ENCODE data around the gene SUPT3H. TPM values are rescaled to one million over a fixed set of nuclear protein-coding genes. Genes with fewer than 3 reads are reported as not detected.

SUPT3H gene
- total and polyA plus RNA-seq, 2 of the 8 experiments (the other 6 are each of a cell fraction or from before 2014, with no cell fraction given) = 18.8 to 23.0 TPM

DNA sequence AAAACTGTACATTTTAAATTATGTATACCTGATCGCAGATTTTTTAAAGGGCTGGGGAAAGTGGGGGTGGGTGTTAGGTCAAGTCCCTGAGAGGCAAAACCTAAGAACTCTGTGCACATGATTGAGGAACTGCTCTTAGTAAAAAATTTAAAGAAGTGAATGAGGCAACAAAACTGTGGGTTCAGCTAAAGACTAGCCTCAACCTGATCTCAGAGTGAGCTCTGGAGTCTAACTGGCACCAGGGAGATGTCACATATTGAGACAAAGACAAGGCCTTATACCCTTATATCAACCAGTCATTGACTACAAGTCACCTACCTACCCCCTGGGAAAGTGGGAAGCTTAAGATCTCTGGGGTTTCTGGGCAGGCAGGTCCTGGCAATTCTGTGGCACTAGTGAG lies 77.0 kb downstream of the SUPT3H start:
- CTCF ChIA-PET (ENCODE audit: partially characterized antibody) = no interaction called here
- H3K23ac ChIP-seq (ENCODE audit: insufficient read length) = no peak overlapping the region
- H4K8ac ChIP-seq (ENCODE audit: extremely low read depth, insufficient read depth, low read length) = no peak overlapping the region
- no peak for TF ChIP-seq BCL11A (IDR thresholded peaks at IDR 0.05; ENCODE audit: low read depth in 2 of 2, low read length in 2 of 2)
- TF ChIP-seq TAF7 (optimal IDR thresholded peaks at IDR 0.05; ENCODE audit: borderline replicate concordance, low read depth, low read length) = no peak
- TF ChIP-seq RAD21 (IDR thresholded peaks at IDR 0.05 in 1 of 2, conservative IDR thresholded peaks at IDR 0.05 in 1 of 2; ENCODE audit: low read depth in 2 of 2, low read length in 2 of 2) = no peak

More for the DNA sequence above, 77.0 kb downstream of the SUPT3H start:
- Histone ChIP-seq H2BK5ac (ENCODE audit: low read depth, low read length) (no peak overlapping the region), H3K9ac (replicated peaks in 1 of 4; ENCODE audit: extremely low read depth in 1 of 4, low read depth in 3 of 4, low read length in 3 of 4) (no peak overlapping the region), H3K27ac (ENCODE audit: low read depth, low read length) (no peak overlapping the region), H3K56ac (replicated peaks; ENCODE audit: insufficient read length, low read depth, low read length) (no peak overlapping the region), H3K9me3 (ENCODE audit: insufficient read depth in 2 of 2, low read depth in 1 of 2, low read length in 1 of 2) (peaks cover under 1 to 2% of the 10 kb centered on the region in 2 experiments; a peak in 2 of 4 replicates), H2BK12ac (ENCODE audit: low read depth, low read length) (no peak overlapping the region), H4K91ac (replicated peaks; ENCODE audit: insufficient read length, low read length) (no peak overlapping the region), H2BK20ac (ENCODE audit: low read length) (no peak overlapping the region), H3K79me2 (ENCODE audit: control insufficient read depth in 1 of 2, insufficient read depth in 2 of 2, low read length in 2 of 2) (no peaks in the 10 kb centered on the region), H3K27me3 (replicated peaks in 1 of 4; ENCODE audit: control insufficient read depth in 3 of 4, extremely low read depth in 1 of 4, insufficient read depth in 3 of 4, low read length in 3 of 4) (no peaks in the 10 kb centered on the region), H3K14ac (ENCODE audit: insufficient read length) (no peak overlapping the region), H3K23me2 (ENCODE audit: low read depth, low read length) (no peaks in the 10 kb centered on the region), H2BK120ac (replicated peaks; ENCODE audit: low read depth, low read length) (no peak overlapping the region), H2BK15ac (ENCODE audit: low read length) (no peak overlapping the region), H3K18ac (ENCODE audit: extremely low read depth, low read length) (no peak overlapping the region), H3K4me1 (replicated peaks in 1 of 4; ENCODE audit: control insufficient read depth in 3 of 4, insufficient read depth in 4 of 4, low read length in 3 of 4) (no peaks in the 10 kb centered on the region), H2AFZ (ENCODE audit: low read length) (no peak overlapping the region), H3K79me1 (ENCODE audit: low read depth, low read length) (no peaks in the 10 kb centered on the region), H4K5ac (ENCODE audit: insufficient read length, low read depth, low read length) (no peak overlapping the region), H3K4ac (replicated peaks; ENCODE audit: insufficient read length, low read depth, low read length) (no peak overlapping the region), H2AK5ac (ENCODE audit: low read depth, low read length) (no peak overlapping the region), H3K36me3 (ENCODE audit: control insufficient read depth in 2 of 4, insufficient read depth in 4 of 4, low read length in 3 of 4) (no peaks in the 10 kb centered on the region), H4K20me1 (replicated peaks in 1 of 2; ENCODE audit: control insufficient read depth in 1 of 2, insufficient read depth in 2 of 2, low read length in 2 of 2) (no peaks in the 10 kb centered on the region), H3K4me2 (ENCODE audit: insufficient read depth in 1 of 2, low read depth in 2 of 2, low read length in 2 of 2) (no peak overlapping the region), H3K4me3 (ENCODE audit: extremely low read depth in 1 of 4, insufficient read depth in 2 of 4, low read depth in 3 of 4, low read length in 4 of 4) (no peak overlapping the region)
- DNase-seq (ENCODE audit: low read depth in 1 of 2, low spot score in 2 of 2) = no peak
- 93% methylated on average over 1 of the region's 1 CpG; no CpG with 5 or more reads in 1 of the 2 experiments for WGBS, 2 experiments (ENCODE audit: extremely low coverage in 1 of 2, insufficient coverage in 1 of 2, insufficient read length in 1 of 2, insufficient replicate concordance in 2 of 2, low coverage in 1 of 2, low lambda C conversion rate in 2 of 2, missing lambda C conversion rate in 1 of 2)
- no peak for FAIRE-seq
- POLR2A ChIA-PET (ENCODE audit: partially characterized antibody) = interaction anchor here (0.9 to 1.2 kb wide), 2 partner anchors 9 to 19 kb away, joined by 3 to 4 read pairs; no protein-coding TSS in a partner anchor
